SK-N-SH treated with all-trans-retinoic acid at 6 μM for 48 hours (cell line): ENCODE data around the gene YWHAE.
"Not testable (repeated sequence)": the region's sequence is repeated elsewhere in the genome, so short reads cannot be mapped to it uniquely, and the experiment has no call there.

Source experiments
- GLIS3 ChIP-seq: fragments of 250-450 bp; sonication (Bioruptor Pico); IDR thresholded peaks from 2 replicates; pipeline ENCODE4 v1.5.0; 2020; ENCODE audit warnings: mild to moderate bottlenecking, moderate library complexity
- TF ChIP-seq, protein P1 (sequence below): fragments of 250-450 bp; sonication (Bioruptor Pico); IDR thresholded peaks from 2 replicates; pipeline ENCODE4 v1.5.1; 2021; ENCODE audit warnings: mild to moderate bottlenecking, moderate library complexity

DNA sequence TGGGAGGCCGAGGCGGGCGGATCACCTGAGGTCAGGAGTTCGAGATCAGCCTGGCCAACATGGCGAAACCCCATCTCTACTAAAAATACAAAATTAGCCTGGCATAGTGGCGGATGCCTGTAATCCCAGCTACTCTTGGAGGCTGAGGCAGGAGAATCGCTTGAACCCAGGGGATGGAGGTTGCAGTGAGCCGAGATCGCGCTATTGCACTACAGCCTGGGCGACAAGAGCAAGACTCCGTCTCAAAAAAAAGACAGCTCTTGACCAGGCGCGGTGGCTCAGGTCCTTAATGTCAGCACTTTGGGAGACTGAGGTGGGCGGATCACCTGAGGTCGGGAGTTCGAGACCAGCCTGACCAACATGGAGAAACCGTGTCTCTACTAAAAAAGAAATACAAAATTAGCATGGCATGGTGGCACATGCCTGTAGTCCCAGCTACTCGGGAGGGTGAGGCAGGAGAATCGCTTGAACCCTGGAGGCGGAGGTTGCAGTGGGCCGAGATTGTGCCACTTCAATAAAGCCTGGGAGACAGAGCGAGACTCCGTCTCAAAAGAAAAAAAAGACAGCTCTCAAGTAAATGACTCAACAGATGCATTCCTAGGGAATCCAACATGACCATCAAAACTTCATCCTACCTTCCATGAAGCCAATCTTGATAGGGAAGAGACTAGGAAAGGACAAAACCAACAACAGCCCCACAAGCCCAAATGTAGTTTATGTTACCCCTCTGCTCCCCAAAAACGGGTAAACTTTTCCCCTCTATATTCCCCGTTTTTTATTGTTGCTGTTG lies 4.0 kb downstream of the YWHAE start:
- TF ChIP-seq, protein P1, sequence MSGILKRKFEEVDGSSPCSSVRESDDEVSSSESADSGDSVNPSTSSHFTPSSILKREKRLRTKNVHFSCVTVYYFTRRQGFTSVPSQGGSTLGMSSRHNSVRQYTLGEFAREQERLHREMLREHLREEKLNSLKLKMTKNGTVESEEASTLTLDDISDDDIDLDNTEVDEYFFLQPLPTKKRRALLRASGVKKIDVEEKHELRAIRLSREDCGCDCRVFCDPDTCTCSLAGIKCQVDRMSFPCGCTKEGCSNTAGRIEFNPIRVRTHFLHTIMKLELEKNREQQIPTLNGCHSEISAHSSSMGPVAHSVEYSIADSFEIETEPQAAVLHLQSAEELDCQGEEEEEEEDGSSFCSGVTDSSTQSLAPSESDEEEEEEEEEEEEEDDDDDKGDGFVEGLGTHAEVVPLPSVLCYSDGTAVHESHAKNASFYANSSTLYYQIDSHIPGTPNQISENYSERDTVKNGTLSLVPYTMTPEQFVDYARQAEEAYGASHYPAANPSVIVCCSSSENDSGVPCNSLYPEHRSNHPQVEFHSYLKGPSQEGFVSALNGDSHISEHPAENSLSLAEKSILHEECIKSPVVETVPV (CRISPR knock-in tag): not testable (repeated sequence)
- not testable (repeated sequence) for TF ChIP-seq GLIS3
